HG03521 (cell line): ENCODE data around the gene HSH2D.
"Not testable (repeated sequence)": the region's sequence is repeated elsewhere in the genome, so short reads cannot be mapped to it uniquely, and the experiment has no call there.

Experiments used
- ATAC-seq: cut with Tn5 transposase; IDR thresholded peaks from one replicate; pipeline ENCODE4 v1.9.1; 2021; ENCODE audit warnings: mild to moderate bottlenecking, moderate library complexity; ENCODE audit not compliant: unreplicated experiment

The HSH2D gene, protein sequence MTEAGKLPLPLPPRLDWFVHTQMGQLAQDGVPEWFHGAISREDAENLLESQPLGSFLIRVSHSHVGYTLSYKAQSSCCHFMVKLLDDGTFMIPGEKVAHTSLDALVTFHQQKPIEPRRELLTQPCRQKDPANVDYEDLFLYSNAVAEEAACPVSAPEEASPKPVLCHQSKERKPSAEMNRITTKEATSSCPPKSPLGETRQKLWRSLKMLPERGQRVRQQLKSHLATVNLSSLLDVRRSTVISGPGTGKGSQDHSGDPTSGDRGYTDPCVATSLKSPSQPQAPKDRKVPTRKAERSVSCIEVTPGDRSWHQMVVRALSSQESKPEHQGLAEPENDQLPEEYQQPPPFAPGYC

DNA sequence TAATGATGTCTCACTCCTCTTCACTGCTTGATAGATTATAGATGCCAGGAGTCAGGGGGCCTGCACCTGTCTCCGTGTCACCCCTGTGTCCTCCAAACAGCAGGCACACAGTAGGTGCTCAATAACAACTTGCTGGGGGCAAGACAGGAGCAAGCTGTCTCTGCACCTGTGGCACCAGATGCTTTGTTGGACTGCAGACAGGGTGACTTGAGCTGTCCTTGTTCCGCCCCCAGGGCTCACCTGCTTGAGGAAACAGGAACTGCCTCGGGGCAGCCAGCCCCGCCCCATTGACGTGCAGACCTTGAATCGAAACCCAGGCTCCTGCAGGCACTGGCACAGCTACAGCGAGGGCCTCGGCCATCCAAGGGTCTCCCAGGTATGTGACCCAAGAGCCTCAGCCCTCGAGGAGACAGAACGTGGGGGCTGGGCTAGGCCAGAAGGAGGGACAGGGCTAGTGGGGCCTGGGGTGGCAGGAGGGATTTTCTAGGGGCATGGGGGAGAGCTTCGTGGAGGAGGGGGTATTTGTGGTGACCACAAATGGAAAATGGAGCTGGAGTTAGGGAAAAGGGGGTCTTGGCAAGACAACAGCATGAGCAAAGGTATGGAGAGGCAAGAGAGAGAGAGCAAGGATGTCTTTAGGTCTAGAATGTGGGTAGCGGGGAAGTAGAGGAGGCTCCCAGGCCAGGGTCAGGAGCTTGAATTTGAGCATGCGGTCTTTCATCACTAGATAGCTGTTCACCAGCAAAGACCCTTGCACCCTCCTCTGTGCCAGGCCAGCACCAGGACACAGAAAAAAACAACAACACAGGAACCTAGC lies at the start of gene HSH2D:
Gene HSH2D, plus strand, starts transcription at position 287 of the 817 bp plus-strand sequence. CDS start 5,066 bp downstream, outside the sequence.
- peak; percentile 53 for ATAC-seq

DNA sequence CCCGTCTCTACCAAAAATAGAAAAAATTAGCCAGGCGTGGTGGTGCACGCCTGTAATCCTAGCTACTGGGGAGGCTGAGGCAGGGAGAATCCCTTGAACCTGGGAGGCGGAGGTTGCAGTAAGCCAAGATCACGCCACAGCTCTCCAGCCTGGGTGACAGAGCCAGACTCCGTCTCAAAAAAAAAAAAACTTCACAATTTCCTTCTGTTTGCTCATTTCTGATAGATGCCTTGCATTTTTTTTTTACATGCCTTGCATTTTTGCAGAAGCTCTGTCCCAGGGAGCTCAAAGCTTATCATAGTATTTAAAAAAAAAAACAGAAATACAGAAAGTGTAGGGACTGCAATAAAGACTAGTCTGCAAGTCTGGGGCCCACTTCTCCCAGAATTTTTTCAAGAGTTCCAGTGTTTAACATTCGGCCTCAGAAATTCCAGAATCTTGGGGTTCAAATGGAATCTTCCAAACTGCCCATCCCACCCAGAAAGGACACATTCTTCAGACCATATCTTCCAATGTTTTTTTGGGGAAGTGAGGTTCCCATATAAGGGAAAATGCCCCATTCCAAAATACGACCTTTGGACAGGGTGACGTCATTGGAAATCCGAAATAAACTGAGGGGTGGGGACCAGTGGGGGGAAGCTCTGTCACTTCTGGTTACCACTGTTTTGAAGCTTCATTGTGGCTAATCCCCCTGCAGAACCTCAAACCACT lies 49.0 kb upstream of the HSH2D start:
- no peak for ATAC-seq

DNA sequence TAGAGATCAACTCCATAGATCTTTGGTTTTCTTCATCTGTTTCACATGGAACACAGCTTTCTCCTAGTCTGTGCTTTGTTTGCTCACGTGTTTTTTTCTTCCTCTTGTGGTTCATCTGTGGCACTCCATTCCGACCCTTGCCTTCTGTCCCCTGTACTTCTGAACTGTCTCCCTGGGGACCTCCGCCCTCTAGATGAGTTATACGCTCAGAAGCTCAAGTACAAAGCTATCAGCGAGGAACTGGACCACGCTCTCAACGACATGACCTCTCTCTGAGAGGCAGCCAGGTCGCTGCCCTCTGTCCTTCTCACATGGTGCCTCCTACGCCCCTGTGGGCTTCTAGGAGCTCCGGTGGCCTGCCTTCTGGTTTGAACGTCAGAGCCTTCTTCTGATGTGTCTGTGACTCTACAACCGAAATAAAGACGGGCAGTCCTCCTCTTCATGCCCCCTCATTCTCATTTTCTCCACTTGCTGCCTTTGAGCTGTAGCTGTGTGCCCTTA lies 48.4 kb upstream of the HSH2D start:
- no peak for ATAC-seq

DNA sequence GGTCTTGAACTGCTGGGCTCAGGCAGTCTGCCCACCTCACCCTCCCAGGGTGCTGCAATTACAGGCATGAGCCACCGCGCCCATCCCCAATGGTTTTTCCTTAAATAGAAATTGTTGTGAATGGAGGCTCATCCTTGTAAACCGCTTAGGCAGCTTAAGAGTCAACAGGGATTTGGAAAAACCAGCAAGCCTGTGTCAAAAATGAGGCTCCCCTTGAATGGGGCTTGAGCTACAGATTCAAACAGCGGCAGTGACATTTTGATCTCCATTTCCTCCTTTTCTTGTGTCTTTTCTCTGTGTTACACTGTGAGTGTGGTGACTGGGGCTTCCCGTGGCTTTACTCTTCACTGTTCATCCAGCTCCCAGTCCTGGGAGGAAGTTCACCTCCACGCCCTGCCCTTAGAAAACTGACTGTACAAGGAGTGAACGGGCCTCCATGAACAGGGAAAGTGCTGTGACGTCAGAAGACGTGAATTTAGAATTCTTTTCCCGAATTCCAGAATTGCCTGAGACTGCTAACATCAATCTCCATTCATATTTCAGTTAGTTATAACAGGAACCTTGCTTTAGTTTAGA lies 47.1 kb upstream of the HSH2D start:
- ATAC-seq, result no peak

DNA sequence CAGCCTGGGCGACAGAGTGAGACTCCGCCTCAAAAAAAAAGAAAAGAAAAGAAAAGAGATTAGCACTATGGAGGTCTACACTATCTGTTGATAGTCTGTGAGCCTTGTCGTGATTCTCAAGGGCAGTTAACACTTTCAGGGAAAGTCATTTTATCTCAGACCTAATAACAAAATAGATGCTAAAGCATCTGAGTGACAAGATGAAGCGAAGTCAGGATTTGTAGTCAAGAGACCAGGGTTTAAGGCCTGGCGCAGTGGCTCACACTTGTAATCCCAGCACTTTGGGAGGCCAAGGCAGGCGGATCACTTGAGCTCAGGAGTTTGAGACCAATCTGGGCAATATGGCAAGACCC lies 45.1 kb upstream of the HSH2D start:
- ATAC-seq, result no peak

DNA sequence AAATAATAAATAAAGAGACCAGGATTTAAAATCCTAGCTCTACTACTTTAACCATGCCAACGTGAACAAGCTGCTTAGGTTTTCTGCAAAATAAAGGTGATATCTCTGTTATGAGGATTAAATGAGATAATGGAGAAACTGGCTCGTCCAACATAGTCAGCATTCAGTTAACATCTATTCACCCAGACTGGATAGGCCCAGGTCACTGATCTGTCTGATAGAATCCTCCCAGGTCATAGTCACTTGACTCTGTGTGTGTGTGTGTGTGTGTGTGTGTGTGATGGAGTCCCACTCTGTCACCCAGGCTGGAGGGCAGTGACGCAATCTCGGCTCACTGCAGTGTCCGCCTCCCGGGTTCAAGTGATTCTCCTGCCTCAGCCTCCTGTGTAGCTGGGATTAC lies 44.7 kb upstream of the HSH2D start:
- no peak for ATAC-seq

DNA sequence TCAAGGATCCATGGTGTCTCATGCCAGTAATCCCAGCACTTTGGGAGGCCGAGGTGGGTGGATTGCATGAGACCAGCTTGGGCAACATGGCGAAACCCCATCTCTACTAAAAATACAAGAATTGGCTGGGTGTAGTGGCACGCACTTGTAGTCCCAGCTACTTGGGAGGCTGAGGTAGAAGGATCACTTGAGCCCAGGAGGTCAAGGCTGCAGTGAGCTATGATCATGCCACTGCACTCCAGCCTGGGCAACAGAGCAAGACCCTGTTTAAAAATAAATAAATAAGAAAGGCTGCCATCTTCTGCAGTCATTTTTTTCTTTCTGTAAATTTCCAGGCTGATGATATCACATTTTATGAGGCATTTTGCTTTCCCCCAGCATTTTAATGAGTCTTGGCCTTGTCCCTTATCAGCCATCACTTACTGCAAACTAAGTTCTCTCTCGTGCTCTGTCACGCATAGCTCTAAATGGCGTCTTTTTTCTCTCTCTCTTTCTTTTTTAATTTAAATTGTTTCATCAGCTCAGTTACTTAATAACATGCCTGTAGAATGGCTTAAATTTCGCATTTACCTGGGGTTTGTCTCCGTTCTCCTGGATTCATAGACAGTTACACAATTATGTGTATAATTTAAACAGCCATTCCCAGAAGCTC lies 44.0 kb upstream of the HSH2D start:
- not testable (repeated sequence) for ATAC-seq

DNA sequence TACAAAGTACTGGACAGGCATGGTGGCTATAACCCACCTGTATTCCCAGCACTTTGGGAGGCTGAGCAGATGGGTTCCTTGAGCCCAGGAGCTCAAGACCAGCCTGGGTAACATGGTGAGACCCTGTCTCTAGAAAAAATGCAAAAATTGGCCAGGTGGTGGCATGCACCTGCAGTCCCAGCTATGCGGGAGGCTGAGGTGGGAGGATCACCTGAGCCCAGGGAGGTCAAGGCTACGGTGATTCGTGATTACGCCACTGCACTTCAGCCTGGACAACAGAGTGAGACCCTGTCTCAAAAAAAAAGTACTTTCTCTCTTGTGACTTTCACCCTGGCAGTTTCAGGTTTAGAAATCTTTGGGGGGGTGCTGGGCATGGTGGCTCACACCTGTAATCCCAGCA lies 43.0 kb upstream of the HSH2D start:
- no peak for ATAC-seq

DNA sequence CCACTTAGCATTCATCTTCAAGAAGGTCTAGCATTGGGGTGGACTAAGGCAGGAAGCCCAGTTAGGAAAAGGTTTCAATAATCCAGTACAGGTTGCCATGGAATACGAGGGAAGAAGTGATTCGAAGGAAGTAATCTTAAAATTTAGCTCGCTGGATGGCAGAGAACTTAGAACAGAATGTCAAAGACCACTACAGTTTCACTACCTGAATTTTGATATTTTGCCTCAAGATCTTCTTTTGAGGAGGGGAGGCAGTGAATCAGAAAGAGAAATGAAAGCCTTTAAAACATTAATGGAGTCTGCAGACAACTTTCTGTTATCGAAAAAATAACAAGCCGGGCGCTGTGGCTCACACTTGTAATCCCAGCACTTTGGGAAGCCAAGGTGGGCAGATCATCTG lies 38.8 kb upstream of the HSH2D start:
- ATAC-seq, result no peak

DNA sequence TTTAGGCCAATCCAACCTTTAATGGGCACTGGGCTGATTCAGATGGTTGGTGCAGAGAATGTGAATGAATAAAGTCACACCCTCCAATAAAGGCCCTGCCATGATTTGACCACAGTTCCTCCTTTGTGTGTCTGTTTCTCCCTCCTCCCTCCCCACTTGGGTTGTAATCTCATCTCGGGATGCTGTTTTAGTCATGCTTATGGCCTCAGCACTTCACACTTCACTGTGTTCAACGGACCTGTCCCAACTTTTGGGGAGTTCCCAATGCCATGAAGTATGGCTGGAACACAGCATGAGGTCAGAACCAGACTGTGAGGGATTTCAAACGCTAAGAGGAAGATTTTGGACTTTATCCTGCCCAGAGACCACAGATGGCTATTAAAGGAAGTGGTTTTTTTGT lies 37.4 kb upstream of the HSH2D start:
- no peak for ATAC-seq

DNA sequence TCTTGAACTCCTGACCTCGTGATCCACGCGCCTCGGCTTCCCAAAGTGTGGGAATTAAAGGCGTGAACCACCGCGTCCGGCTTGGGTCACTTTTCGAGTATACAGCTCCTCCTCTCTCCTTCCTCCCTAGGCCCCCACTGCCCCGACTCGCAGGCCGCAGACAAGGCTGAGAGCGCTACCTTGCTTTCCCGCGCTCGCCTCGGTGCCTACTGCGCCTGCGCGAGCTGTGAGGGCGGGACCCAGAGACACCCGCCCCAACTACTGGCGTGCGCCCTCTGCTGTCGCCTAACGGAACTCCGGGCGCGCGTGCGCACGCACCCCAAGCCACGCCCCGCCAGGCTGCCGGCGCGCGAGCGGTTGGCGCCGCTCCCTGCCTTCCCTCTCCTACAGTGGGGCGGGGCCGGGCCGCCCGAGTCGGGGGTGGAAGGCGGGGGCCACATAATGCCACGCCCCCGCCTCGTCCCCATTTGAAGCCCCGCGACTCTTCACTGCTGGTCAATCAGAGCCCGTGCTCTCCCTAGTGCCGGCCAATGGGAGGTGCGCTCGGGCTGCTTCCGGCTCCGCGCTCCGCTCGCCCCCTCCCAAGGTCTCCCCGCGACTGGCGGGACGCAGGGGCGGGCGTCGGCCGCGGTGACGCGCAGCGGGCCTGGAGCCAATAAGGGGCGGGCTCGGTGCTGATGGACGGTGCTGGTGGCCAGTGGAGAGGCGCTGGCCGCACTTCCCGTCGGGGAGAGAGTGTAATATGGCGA lies 32.2 kb upstream of the HSH2D start, which contains the start of gene RAB8A:
Gene RAB8A, plus strand, starts transcription at position 730 of the 749 bp plus-strand sequence. Its CDS starts 13 bp downstream, at position 743.
- peak; percentile 91 for ATAC-seq

DNA sequence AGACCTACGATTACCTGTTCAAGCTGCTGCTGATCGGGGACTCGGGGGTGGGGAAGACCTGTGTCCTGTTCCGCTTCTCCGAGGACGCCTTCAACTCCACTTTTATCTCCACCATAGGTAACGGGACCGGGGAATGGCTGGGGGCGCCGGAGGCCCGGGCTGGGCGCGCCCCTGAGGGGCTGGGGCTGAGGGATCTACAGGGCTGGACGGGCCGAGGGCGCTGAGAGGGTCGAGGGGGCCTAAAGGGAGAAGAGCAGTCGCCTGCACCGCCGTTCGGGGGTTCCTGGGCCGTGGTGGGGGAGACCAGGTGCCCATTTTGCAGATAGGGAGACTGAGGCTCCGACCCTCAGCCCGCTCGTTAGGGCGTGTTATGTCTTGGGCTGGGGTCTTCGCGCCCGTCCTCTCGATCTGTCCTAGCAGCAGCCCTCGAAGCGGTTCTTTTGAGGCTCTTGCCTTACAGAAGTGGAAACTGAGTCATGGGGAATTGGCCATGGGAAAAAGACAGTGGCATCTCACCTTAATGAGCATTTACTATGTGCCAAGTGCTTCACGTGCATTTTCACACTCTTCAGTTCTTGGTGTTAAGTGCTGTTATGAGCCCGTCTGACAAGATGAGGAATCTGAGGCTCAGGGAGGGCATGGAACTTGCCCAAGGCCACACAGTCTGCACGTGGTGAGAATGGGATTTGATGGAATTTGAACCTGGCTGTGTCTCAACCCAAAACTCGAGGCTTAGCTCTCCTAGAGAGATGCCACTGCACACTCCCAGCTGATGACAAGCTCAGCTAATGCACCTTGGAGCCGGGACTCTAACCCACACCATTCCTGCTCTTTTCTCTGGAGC lies 31.4 kb upstream of the HSH2D start:
- no peak for ATAC-seq

DNA sequence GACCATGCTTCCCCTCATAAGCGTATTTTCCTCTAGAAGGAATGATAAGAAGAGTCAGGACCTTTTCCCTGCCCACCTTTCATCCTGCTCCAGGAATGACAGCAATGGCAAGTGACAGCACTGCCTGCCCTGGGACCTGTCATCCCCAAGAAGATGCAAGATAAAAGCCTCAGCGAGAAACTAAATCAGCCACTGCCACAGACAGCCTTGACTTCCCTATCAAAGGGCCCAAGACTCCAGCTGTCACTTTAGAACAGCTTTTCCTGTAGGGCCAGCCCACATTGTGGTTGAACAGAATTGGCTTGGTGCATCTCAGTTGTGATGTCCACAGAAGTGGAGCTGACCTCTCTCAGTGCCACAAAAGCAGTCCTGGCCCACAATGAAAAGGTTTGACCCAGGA lies 30.7 kb upstream of the HSH2D start:
- no peak for ATAC-seq

DNA sequence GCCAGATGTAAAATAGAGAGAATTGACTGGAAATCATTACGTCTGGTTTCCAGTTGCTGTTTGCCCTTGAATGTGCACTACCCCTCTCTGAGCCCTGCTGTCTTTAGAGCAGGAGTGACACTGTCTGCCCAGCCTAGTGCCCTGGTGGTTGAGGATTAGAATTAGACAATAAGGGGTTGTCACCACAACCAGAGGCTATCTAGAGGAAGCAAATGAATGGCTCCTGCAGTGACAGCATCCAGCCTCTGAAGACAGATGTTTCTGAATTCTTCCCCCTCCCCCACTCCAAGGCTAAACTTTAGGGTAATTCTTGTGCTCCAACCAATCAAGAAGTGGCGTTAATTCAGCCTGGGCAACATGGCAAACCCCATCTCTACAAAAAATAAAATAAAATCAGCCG lies 29.8 kb upstream of the HSH2D start:
- ATAC-seq, result no peak

DNA sequence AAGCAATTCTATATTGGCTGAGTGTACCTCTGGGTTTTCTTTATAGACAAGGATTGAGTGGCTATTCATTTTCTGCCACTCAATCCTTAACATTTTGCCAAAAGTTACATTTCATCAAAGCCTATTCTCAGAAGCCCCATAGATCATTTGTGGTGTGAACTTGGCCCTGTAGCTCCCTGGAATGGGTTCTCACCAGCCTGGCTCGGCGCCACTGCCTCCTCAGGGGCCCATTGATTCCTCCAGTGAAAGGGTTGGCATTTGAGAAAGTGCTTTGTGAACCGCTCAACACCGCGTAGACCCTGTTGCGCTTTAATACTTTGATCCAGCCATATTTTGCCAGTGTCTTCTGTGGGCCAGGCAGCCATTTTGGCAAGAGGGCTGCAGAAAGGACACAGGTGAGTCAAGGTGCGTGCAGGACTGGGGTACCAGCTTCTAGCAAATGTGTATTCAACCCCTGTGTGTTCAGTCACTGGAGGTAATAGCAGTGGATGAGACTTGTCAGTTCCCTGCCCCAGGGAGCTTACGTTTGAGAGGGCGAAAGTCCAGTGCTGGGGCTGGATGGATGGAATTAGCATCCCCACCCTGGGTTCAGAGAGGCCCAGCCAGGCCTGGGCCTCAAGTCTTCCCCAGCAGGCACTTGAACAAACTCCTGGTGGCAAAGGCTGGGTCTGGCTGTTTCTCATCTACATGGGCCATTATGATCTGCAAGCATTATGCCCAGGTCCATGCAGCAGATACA lies 28.0 kb upstream of the HSH2D start:
- no peak for ATAC-seq

DNA sequence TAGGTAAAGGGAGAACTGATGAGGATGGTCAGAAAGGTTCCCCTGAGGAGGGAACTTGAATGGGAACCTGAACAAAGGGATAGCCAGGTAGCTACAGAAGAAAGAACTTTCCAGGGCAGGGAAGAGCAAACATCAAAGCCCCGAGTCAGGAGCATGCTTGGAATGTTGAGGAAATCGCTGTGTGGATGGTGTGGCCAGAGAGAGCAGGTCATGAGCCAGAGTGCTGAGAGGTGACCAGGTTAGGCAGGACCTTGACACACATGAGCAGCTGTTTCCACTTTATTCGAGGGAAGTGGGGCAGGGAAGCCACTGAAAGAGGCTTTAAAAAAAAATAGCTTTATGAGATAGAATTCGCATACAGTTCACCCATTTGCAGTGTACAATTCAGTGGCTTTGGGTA lies 27.4 kb upstream of the HSH2D start:
- ATAC-seq, result no peak

DNA sequence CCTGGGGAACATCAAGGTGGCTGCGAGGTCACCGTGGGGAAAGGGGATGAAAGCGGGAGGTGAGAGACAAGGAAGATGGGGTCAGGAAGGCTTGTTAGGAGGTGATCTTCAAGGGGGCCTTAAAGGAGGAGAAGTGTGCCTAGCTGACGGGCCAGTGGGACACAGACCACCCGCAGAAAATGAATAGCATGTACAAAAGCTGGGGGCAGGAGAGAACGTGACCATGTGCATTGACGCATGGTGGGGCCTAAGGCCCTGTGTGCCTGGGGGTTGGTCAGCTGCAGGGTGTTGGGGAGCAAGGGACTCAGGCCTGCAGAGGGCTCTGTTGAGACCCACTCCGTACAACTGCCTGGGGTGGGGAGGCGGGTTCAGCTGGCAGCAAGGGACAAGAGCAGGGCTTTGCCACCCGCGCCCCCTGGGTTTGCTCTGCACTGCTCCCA lies 25.9 kb upstream of the HSH2D start:
- peak; percentile 25 for ATAC-seq

DNA sequence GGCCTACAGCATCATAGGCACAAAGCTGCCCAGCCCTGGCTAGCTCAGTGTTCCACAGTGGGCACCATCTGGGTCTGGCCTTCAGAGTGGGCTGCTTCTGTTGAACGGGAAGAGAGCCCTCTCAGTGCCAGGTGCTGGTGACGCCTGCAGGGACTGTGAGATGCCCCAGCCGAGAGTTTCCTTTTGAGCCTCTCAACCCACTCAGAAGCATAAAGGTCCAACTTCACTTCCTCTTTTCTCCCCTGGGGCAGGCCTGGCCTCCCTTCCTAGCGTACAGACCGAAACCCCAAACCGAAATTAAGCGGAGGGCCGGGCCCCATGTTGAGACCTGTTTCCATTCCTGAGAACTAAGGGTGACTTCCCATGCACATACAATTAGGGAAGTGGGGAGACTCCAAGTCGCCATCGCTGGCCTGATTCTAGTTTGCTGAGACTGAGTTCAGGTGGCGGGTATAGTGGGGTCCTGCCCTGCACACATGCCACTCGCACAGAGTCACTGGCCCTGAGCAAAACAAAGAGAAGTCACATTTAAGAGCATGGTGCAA lies 24.9 kb upstream of the HSH2D start:
- ATAC-seq, result peak; percentile 77
